ENCODE measurements around the gene EPS8.

Gene EPS8

DNA sequence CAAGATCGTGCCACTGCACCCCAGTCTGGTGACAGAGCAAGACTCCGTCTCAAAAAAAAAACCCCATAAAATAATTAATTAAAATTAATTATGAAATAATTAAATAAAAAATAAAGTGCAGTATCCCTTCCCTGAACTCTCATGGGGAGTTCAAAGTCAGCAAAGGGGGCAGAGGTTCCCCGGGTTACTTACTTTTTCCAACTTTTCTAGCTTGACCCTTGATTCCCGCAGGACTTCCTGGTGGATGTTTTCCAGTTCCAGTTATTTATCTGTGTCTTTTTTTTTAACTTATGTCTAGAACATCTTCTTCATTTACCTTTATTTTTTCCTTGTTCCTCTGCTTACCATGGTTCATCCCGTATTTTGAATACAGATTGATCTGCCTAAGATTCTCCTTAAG is 197.4 kb downstream of the EPS8 start:
- H3K4me1 ChIP-seq (ENCODE audit: control insufficient read depth, insufficient read depth, low read length, unreplicated experiment), result peaks cover 28% of the 10 kb centered on the region
- H3K4me3 ChIP-seq (ENCODE audit: low read depth, low read length), result no peak overlapping the region
- H3K79me2 ChIP-seq (ENCODE audit: control insufficient read depth, insufficient read depth, low read length, unreplicated experiment), result no peaks in the 10 kb centered on the region
- H3K27me3 ChIP-seq (ENCODE audit: insufficient read depth, low read length), result no peaks in the 10 kb centered on the region
- H3K36me3 ChIP-seq (ENCODE audit: insufficient read depth, low read length), result no peaks in the 10 kb centered on the region
- no peak overlapping the region for H2AFZ ChIP-seq (ENCODE audit: low read length, unreplicated experiment)
- H3K27ac ChIP-seq (ENCODE audit: low read depth, low read length), result peak overlapping the region; percentile 31; the same call in 1 of the 2 replicates

GRCh38 chr12:15590180-15590826 is 198.9 kb downstream of the EPS8 start:
- Histone ChIP-seq H2AFZ (ENCODE audit: low read length, unreplicated experiment) (peak overlapping the region; percentile 92), H3K36me3 (ENCODE audit: insufficient read depth, low read length) (no peaks in the 10 kb centered on the region), H3K4me3 (ENCODE audit: low read depth, low read length) (peak overlapping the region; percentile 75)

DNA sequence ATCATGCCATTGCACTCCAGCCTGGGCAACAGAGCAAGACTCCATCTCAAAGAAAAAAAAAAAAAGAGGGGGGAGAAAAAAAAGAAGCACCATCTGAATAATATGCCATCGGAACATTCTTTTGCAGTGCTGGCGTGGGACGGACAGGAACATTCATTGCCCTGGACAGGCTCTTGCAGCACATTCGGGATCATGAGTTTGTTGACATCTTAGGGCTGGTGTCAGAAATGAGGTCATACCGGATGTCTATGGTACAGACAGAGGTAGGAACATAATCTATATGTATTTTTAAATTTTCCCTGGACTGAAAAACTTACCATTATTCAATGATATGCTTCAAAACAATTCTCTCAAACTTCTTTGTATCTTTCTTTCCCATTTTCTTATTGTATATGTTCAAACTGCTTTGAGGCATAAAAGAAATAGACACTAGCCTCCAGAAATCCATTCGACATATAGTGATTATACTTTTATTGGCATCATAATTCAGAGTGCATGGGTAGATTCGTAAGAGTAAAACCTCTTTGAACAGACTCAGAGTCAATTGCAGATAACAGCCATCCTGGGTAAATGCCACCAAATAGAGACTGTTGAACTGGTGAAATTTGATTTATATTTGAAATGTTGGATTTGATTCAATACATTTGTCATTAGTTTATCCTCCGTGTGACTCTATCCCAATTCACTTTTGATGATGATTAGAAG is 199.7 kb downstream of the EPS8 start:
- H3K27me3 ChIP-seq (ENCODE audit: insufficient read depth, low read length), result no peaks in the 10 kb centered on the region
- peaks cover 32% of the 10 kb centered on the region for H3K4me1 ChIP-seq (ENCODE audit: control insufficient read depth, insufficient read depth, low read length, unreplicated experiment)
- H3K36me3 ChIP-seq (ENCODE audit: insufficient read depth, low read length), result no peaks in the 10 kb centered on the region
- no peaks in the 10 kb centered on the region for H3K79me2 ChIP-seq (ENCODE audit: control insufficient read depth, insufficient read depth, low read length, unreplicated experiment)
- H2AFZ ChIP-seq (ENCODE audit: low read length, unreplicated experiment), result peak overlapping the region; percentile 78
- peak overlapping the region; percentile 75 for H3K4me3 ChIP-seq (ENCODE audit: low read depth, low read length)
- peak overlapping the region; percentile 71; the same call in 1 of the 2 replicates for H3K27ac ChIP-seq (ENCODE audit: low read depth, low read length)

More at GRCh38 chr12:15590180-15590826, 198.9 kb downstream of the EPS8 start:
- H3K4me1 ChIP-seq (ENCODE audit: control insufficient read depth, insufficient read depth, low read length, unreplicated experiment), result peaks cover 32% of the 10 kb centered on the region
- peak overlapping the region; percentile 71 for H3K27ac ChIP-seq (ENCODE audit: low read depth, low read length)
- no peaks in the 10 kb centered on the region for H3K79me2 ChIP-seq (ENCODE audit: control insufficient read depth, insufficient read depth, low read length, unreplicated experiment)
- H3K27me3 ChIP-seq (ENCODE audit: insufficient read depth, low read length), result no peaks in the 10 kb centered on the region

DNA sequence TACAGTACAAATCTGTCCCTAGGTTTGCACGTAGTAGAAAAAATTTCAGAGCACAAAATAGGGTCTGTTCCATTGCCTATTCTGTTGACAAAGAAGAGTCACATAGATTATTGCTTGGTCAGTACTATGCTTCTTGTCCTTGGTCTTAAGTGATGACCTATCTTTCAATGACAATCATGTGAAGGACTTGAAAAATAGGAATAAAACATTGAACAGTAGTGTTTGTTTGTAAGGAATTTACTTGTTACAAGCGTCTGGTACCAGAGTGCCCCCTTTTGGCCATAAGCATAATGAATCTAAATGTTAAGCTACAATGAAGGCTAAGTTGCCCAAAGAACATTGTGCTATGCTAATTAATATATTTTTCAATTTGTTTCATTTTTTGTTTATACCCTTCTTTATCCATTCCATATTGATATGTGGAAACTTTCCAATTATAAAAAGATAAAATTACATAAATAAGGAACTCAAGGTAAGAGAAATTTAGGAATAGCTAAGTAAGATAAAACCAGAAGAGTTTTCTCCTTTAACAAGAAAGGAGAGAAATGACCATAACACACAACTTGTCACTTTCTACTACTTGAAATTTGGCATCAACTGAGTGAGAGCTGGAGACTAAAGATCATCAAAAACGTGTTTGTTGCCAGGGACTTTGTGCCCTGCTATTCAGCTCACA is 204.7 kb downstream of the EPS8 start:
- Histone ChIP-seq H3K27ac (ENCODE audit: low read depth, low read length) (no peak overlapping the region), H3K4me1 (ENCODE audit: control insufficient read depth, insufficient read depth, low read length, unreplicated experiment) (peaks cover 8% of the 10 kb centered on the region), H2AFZ (ENCODE audit: low read length, unreplicated experiment) (no peak overlapping the region), H3K27me3 (ENCODE audit: insufficient read depth, low read length) (no peaks in the 10 kb centered on the region), H3K4me3 (ENCODE audit: low read depth, low read length) (no peak overlapping the region), H3K36me3 (ENCODE audit: insufficient read depth, low read length) (no peaks in the 10 kb centered on the region), H3K79me2 (ENCODE audit: control insufficient read depth, insufficient read depth, low read length, unreplicated experiment) (no peaks in the 10 kb centered on the region)

DNA sequence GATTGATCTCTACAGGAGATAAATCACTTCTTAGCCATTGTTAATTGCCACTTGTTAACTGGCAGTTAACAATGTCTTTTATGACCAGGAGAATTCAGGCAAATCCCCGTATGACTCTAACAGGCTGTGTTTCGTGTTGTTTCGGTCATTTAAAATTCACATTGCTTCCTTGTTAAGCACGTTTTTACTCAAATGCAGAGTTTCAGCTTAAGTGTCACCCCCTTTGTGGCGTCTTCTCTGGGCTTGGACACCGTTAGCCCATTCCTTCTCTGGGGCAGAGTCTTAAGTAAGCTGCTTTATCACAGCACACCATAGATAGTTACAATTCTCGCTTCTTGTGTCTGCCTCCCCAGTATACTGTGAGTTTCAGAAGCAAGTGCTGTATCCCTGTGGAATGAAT is 205.4 kb downstream of the EPS8 start:
- H3K79me2 ChIP-seq (ENCODE audit: control insufficient read depth, insufficient read depth, low read length, unreplicated experiment), result no peaks in the 10 kb centered on the region
- no peak overlapping the region for H3K27ac ChIP-seq (ENCODE audit: low read depth, low read length)
- no peaks in the 10 kb centered on the region for H3K36me3 ChIP-seq (ENCODE audit: insufficient read depth, low read length)
- no peak overlapping the region for H3K4me3 ChIP-seq (ENCODE audit: low read depth, low read length)
- H3K27me3 ChIP-seq (ENCODE audit: insufficient read depth, low read length), result no peaks in the 10 kb centered on the region
- peaks cover 7% of the 10 kb centered on the region for H3K4me1 ChIP-seq (ENCODE audit: control insufficient read depth, insufficient read depth, low read length, unreplicated experiment)
- no peak overlapping the region for H2AFZ ChIP-seq (ENCODE audit: low read length, unreplicated experiment)

- no peaks in the 10 kb centered on the region for H3K79me2 ChIP-seq (ENCODE audit: control insufficient read depth, insufficient read depth, low read length, unreplicated experiment)
- peak overlapping the region; percentile 5 for H2AFZ ChIP-seq (ENCODE audit: low read length, unreplicated experiment)
- no peak overlapping the region for H3K27ac ChIP-seq (ENCODE audit: low read depth, low read length)
- H3K36me3 ChIP-seq (ENCODE audit: insufficient read depth, low read length), result no peaks in the 10 kb centered on the region
- no peaks in the 10 kb centered on the region for H3K27me3 ChIP-seq (ENCODE audit: insufficient read depth, low read length)
- H3K4me3 ChIP-seq (ENCODE audit: low read depth, low read length), result no peak overlapping the region
- no peaks in the 10 kb centered on the region for H3K4me1 ChIP-seq (ENCODE audit: control insufficient read depth, insufficient read depth, low read length, unreplicated experiment)
These were observed 208.2 kb downstream of the EPS8 start for GRCh38 chr12:15581006-15581405.

GRCh38 chr12:15580431-15580830 is 208.8 kb downstream of the EPS8 start:
- Histone ChIP-seq H3K36me3 (ENCODE audit: insufficient read depth, low read length) (no peaks in the 10 kb centered on the region), H2AFZ (ENCODE audit: low read length, unreplicated experiment) (peak overlapping the region; percentile 5), H3K4me3 (ENCODE audit: low read depth, low read length) (no peak overlapping the region), H3K27ac (ENCODE audit: low read depth, low read length) (no peak overlapping the region), H3K4me1 (ENCODE audit: control insufficient read depth, insufficient read depth, low read length, unreplicated experiment) (no peaks in the 10 kb centered on the region), H3K27me3 (ENCODE audit: insufficient read depth, low read length) (no peaks in the 10 kb centered on the region), H3K79me2 (ENCODE audit: control insufficient read depth, insufficient read depth, low read length, unreplicated experiment) (no peaks in the 10 kb centered on the region)

- Histone ChIP-seq H3K27ac (ENCODE audit: low read depth, low read length) (no peak overlapping the region), H3K36me3 (ENCODE audit: insufficient read depth, low read length) (no peaks in the 10 kb centered on the region), H3K27me3 (ENCODE audit: insufficient read depth, low read length) (no peaks in the 10 kb centered on the region), H3K4me3 (ENCODE audit: low read depth, low read length) (no peak overlapping the region), H3K79me2 (ENCODE audit: control insufficient read depth, insufficient read depth, low read length, unreplicated experiment) (no peaks in the 10 kb centered on the region), H3K4me1 (ENCODE audit: control insufficient read depth, insufficient read depth, low read length, unreplicated experiment) (peaks cover 4% of the 10 kb centered on the region), H2AFZ (ENCODE audit: low read length, unreplicated experiment) (no peak overlapping the region)
These were observed 213.3 kb downstream of the EPS8 start for GRCh38 chr12:15575671-15576541.

- Histone ChIP-seq H3K27ac (ENCODE audit: low read depth, low read length) (no peak overlapping the region), H3K27me3 (ENCODE audit: insufficient read depth, low read length) (no peaks in the 10 kb centered on the region), H3K79me2 (ENCODE audit: control insufficient read depth, insufficient read depth, low read length, unreplicated experiment) (no peaks in the 10 kb centered on the region), H3K36me3 (ENCODE audit: insufficient read depth, low read length) (no peaks in the 10 kb centered on the region), H2AFZ (ENCODE audit: low read length, unreplicated experiment) (no peak overlapping the region), H3K4me3 (ENCODE audit: low read depth, low read length) (no peak overlapping the region), H3K4me1 (ENCODE audit: control insufficient read depth, insufficient read depth, low read length, unreplicated experiment) (peaks cover 4% of the 10 kb centered on the region)
These were observed 214.8 kb downstream of the EPS8 start for GRCh38 chr12:15574353-15574752.
